ENCODE results near the gene DROSHA.

The DROSHA gene

GRCh38 chr5:31534527-31535046 is 2.7 kb upstream of the DROSHA start:
- DNase-seq = no peak
- intact Hi-C loops (cut with DNase I) = no loop called here

DNA sequence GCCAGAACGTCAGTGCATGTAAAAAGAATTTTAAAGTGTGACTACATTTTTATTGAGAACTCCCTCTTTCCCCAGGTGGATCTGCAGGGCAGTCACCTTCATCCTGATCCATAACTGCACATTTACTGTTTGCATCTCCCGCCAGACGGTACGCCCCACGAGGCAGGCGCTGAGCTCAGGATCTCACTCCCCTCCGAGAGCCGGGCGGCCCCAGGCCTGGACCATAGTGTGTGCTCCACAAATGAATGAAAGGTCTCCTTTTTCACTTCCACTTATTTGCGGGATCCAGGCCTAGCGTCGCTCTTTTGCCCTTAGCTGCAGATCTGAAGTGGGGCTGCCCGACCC is 378 bp downstream of the DROSHA start:
- intact Hi-C loops (cut with DNase I) = no loop called here
- peak in 7 of 10 donors; percentile 14 to 87 (median 45) for DNase-seq

DNA sequence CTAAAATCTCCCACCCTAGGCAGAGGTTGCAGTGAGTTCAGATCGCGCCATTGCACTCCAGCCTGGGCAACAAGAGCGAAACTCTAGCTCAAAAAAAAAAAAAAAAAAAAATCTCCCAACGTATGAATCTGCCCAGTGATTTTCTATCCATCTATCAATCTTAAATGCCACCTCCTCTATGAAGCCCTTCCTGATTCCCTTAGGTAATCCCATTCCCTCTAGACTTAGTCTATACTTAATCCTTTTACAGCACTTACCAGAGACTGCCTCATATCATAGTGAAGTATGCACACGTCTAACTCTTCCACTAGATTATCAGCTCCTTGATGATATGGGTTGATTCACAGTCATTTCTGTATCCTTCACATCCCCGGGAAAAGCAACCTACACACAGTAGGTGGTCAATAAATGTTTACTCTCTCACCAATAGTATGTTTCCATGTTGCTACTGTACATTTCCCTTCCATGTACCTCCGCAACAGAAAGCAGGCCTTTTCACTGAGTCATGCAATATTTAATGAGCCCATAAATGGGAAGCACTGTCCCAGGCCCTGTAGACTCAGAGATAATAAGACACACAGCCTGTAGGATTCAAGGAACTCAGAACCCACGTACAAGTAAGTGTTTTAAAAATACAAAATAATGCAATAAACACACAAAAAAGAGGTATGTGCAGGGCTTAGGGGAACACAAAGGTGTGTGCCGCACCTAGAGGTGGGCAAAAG is 1.2 kb downstream of the DROSHA start:
- intact Hi-C loops (cut with DNase I) = no loop called here
- DNase-seq = no peak

DNA sequence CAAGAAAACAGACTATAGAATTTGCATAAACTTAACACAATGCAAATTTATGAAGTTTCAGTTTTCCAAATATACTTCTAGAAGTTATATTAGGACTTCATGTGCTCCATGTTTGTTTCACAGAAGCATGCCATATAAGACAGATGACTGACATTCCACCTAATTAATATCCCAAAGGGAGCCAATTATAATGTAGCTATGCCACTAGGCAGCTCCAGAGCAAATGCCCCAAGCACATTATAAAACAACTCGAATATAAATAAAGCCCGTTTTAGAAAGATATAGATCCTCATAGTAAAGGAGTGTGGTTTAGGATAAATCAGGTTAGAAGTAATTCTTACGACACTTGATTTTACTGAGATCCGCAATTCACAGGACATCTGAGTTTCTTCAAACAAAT is 8.9 kb downstream of the DROSHA start:
- no peak for DNase-seq
- intact Hi-C loops (cut with DNase I) = no loop called here

GRCh38 chr5:31516802-31517201 is 15.1 kb downstream of the DROSHA start:
- intact Hi-C loops (cut with DNase I) = no loop called here
- DNase-seq = no peak

- DNase-seq = no peak
- intact Hi-C loops (cut with DNase I) = no loop called here
These were observed 20.6 kb downstream of the DROSHA start for GRCh38 chr5:31511305-31511704.

DNA sequence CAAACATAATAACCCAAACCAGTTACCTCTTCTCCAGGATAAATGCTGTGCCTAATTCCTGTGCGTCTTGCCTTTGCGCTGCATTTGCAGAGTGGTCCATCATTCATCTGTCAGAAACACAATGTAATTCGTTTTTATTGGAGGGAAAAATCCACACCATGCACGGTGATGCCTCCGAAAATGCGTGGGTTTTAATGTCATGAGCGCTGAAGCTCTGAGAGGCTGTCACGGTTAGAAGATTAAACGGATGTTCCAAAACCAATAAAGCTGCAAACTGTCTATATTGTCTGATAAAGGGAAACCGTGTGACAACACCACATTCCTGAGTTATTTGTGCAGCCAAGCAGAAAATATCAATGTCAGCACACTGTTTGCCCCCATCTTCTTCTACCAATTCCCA is 27.4 kb downstream of the DROSHA start:
- DNase-seq = no peak
- intact Hi-C loops (cut with DNase I) = no loop called here

- intact Hi-C loops (cut with DNase I) = no loop called here
- DNase-seq = peak in 9 of 10 donors; percentile 18 to 95 (median 73)
These were observed 29.4 kb downstream of the DROSHA start for GRCh38 chr5:31502506-31502905.

DNA sequence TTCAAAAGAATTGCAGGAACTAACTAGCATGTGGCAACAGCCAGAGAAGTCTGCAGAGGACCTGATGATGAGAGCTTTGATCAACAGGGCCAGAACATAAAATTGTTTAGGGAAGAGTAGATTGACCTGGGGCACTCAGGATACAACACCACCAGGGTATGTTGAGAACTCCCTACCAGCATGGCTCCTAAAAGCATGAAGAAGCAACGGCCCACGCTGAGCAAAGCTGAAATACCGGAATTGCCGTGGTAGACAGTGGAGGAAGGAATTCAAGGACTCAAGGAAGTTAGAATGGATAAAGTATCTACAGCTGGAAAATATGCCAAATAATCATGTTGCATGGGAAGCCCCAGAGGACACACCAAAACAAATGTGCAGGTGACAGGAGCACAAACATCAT is 31.6 kb downstream of the DROSHA start:
- intact Hi-C loops (cut with DNase I) = no loop called here
- no peak for DNase-seq

DNA sequence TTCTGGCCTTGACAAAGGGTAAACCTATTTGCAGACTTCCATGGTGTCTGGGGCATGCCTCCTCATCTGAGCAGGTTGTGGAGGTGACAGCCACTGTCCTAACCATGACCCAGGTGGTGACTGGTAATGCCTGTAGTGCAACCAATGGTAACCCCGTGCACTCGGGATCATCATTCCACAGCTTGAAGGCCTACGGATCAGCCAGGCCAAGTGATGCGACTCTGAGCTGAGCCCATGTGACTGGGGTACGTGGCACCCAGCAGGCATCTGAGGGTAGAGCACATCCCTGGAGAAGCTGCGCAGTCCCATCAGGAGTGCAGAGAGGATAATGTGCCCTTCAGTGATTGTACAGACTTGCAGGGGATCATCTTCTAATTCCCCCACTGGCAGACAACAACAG is 35.0 kb downstream of the DROSHA start:
- peak in 1 of 10 donors; percentile 50 for DNase-seq
- intact Hi-C loops (cut with DNase I) = no loop called here

DNA sequence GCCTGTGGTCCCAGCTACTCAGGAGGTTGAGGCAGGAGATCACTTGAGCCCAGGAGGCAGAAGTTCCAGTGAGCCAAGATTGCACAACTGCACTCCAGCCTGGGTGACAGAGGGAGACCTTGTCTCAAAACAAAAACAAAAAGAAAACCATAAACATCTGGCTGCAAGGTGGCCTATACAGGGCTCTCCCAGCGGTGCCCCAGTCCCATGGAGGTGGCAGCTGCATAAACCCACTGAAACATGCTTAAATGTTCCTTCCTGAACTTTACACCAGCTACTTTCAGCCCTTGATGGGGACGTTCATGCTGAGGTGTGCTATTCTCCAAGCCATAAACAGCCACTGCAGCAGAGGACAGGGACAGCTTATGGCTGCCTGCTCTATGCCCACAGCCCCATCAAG is 35.6 kb downstream of the DROSHA start:
- DNase-seq = peak in 1 of 10 donors; percentile 22
- intact Hi-C loops (cut with DNase I) = no loop called here

GRCh38 chr5:31495336-31495735 is 36.6 kb downstream of the DROSHA start:
- DNase-seq = no peak
- intact Hi-C loops (cut with DNase I) = no loop called here

DNA sequence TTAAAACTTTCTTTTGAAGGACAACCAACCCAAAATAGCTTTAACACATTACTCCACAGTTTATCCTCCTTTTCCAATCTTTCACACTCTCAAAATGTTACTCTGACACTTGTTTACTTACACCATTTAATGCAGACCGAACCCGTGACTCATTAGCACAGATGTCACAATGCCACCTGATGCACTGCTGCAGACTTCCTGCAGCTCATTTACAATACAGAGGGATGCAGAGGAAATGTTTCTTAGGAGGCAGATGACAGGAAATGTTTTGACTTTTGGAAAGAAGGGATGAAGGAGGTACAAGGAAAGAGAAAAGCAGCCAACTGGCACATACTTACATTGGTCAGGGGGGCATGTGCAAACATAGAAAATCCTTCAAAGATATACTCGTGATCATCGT is 39.0 kb downstream of the DROSHA start:
- peak in 1 of 10 donors; percentile 58 for DNase-seq
- intact Hi-C loops (cut with DNase I) = no loop called here

- no peak for DNase-seq
- intact Hi-C loops (cut with DNase I) = no loop called here
These were observed 44.4 kb downstream of the DROSHA start for GRCh38 chr5:31487506-31487905.

GRCh38 chr5:31486441-31486840 is 45.5 kb downstream of the DROSHA start:
- no peak for DNase-seq
- intact Hi-C loops (cut with DNase I) = no loop called here

DNA sequence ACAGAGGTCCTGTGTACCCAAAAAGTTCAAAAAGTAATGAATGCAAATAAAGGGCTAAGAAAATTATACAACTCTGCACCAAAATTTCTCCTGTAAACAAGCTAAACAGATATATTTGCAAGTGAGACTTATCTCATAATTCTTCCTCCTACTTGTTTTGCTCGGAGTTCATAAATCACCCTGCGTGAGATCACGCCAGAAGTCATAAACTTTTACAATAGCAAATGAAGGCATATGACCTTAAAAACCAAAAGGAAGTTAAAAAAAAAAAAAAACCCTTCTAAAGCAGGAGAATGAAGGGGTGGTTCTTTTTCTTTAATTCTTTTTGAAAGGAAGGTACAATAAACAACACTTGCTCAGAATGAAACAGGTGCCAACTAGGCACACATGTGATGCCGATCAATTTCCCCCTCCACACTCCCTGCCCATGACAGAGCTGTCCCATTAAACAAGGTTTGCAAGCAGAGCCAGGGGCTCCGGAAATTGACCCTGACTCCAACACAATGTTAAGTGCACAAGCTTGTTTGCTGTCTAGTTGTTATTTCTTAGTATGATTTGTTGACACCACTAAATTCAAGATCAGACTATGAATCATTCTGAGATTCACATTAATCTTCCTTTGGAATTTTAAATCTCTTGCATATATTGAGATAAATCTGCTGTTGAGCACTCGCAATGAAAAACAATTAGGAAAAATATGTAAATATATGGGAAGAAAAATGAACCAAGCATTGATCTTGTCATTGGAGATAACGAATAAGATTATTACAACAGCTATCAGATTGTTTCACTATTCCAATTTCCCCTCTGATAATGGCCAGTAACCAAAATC is 46.3 kb downstream of the DROSHA start:
- peak in 1 of 10 donors; percentile 14 for DNase-seq
- intact Hi-C loops (cut with DNase I) = no loop called here

DNA sequence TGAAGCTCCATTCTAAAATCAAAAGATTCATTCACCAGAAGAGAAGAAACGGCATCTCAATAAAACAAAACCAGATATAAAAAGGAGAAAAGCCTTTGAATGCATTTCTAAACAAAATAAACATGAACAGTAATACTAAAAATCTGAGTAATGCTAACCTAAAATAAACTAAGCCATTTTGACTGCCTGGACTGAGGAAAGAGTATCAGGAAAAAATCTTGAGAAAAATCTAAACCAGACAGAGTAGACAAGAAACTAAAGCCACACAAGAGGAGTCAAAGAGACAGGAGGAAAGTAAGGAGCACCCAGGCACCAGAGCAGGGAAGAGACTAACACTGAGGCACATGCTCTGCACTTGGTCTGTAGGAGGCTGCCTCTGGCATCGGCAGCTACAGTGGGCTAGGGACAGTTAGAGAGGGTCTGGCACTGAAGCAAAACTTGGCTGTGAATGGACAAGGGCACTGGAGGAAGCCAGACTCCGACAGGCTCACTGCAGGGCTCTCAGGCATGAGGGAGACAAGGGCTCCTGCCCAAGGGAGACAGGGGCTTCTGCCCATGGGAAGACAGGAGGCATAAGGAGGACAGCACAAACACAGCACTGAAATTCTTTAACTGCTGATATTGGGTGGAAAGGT is 50.2 kb downstream of the DROSHA start:
- peak in 1 of 10 donors; percentile 69 for DNase-seq
- intact Hi-C loops (cut with DNase I) = no loop called here

- intact Hi-C loops (cut with DNase I) = no loop called here
These were observed 52.2 kb downstream of the DROSHA start for GRCh38 chr5:31479706-31480105.

DNA sequence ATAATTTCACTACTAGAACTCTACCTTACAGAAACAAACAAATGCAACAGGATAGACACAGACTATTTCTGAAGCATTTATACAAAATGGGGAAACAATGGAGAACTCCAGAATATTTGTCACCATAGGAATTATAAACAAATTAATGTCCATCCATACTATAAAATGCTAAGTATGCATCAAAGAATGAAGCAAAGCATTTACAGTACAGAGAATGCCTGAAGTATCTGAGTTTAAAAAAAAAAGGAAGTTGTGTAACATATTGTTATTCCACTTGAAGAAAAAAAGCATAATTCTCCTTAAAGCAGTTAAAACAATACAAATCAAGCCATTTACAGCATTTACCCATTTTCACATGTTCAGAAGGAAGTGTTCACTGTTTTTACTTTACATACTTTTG is 53.0 kb downstream of the DROSHA start:
- intact Hi-C loops (cut with DNase I) = no loop called here
- no peak for DNase-seq

More at GRCh38 chr5:31479706-31480105, 52.2 kb downstream of the DROSHA start:
- DNase-seq = no peak

DNA sequence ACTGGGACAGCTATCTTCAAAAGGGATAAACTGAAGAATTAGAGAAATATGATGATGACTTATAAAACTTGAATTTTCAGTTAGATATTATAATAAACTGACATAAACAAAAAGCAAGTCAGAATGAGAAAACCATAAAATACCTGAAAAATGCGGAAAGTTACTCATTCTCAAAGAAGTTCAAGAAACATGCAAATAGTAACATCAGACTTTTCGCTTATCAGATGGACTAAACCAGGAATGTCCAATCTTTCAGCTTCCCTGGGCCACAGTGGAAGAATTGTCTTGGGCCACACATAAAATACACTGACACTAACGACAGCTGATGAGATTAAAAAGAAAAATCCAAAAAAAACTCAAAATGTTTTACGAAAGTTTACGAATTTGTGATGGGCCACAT is 53.9 kb downstream of the DROSHA start:
- no peak for DNase-seq

DNA sequence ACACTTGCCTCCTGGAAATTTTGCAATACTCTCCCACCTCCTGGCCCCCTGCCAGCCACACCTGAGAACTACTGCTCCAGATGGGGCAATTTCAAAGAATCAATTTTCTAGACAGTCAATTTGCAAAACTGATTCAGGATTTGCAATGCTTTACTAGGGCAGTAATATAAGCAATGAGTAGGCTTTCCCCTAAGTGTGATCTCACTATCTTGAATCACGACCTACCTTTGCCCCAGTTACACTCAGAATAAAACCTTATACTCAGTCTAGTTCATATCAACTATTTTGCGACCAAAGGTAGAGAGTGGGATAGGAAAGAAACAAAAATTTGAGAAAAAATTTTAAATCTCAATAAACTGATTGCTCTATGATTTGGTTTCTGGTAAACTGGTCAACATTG is 54.4 kb downstream of the DROSHA start:
- no peak for DNase-seq
- intact Hi-C loops (cut with DNase I) = no loop called here

More for the DNA sequence above, 53.9 kb downstream of the DROSHA start:
- intact Hi-C loops (cut with DNase I) = no loop called here
